NCI-H748 (cell line): ENCODE data around the gene COQ10A.
"Not testable (repeated sequence)": the region's sequence is repeated elsewhere in the genome, so short reads cannot be mapped to it uniquely, and the experiment has no call there.

ENCODE experiments used
- DNase-seq: peaks from one replicate; lab custom pipeline; 2025; ENCODE audit not compliant: unreplicated experiment; lab: John Stamatoyannopoulos, UW

Gene COQ10A

GRCh38 chr12:56274299-56274698 lies 7.6 kb downstream of the COQ10A start:
- no peak for DNase-seq

- DNase-seq: no peak
Observed at GRCh38 chr12:56278905-56279304, 12.2 kb downstream of the COQ10A start.

- no peak for DNase-seq
Observed at GRCh38 chr12:56280849-56281248, 14.1 kb downstream of the COQ10A start.

GRCh38 chr12:56282030-56282429 lies 15.3 kb downstream of the COQ10A start:
- DNase-seq: no peak

GRCh38 chr12:56282579-56282978 lies 15.8 kb downstream of the COQ10A start:
- DNase-seq: no peak

- not testable (repeated sequence) for DNase-seq
Observed at GRCh38 chr12:56284263-56284662, 17.5 kb downstream of the COQ10A start.

GRCh38 chr12:56286044-56286830 lies 19.5 kb downstream of the COQ10A start:
- DNase-seq: no peak

- DNase-seq: no peak
Observed at GRCh38 chr12:56288705-56289387, 22.1 kb downstream of the COQ10A start.

GRCh38 chr12:56293795-56294194 lies 27.1 kb downstream of the COQ10A start:
- no peak for DNase-seq

- DNase-seq: no peak
Observed at GRCh38 chr12:56296295-56296694, 29.6 kb downstream of the COQ10A start.

- DNase-seq: no peak
Observed at GRCh38 chr12:56297400-56297799, 30.7 kb downstream of the COQ10A start.

GRCh38 chr12:56298828-56299227 lies 32.1 kb downstream of the COQ10A start:
- DNase-seq: no peak

- DNase-seq: peak; percentile 46
Observed at GRCh38 chr12:56299308-56299852, 32.6 kb downstream of the COQ10A start.

GRCh38 chr12:56299853-56300643 lies 33.3 kb downstream of the COQ10A start, which contains the start of gene CS:
Gene CS, minus strand, starts transcription at chr12:56300330. Its CDS starts 129 bp downstream, at chr12:56300201.
- peak; percentile 99 for DNase-seq

GRCh38 chr12:56300644-56301464 lies 34.1 kb downstream of the COQ10A start:
- peak; percentile 77 for DNase-seq

- no peak for DNase-seq
Observed at GRCh38 chr12:56304276-56304675, 37.5 kb downstream of the COQ10A start.

GRCh38 chr12:56304872-56305590 lies 38.3 kb downstream of the COQ10A start:
- DNase-seq: no peak

- DNase-seq: no peak
Observed at GRCh38 chr12:56307221-56307965, 40.7 kb downstream of the COQ10A start.

- DNase-seq: no peak
Observed at GRCh38 chr12:56308714-56309113, 42.0 kb downstream of the COQ10A start.
